Endothelial cell of umbilical vein (primary cell): ENCODE data around the gene TKT. TPM values are rescaled to one million over a fixed set of nuclear protein-coding genes. Genes with fewer than 3 reads are reported as not detected.

Source experiments
- BruUV-seq: library from RNA; stranded (reverse); fragments of 400-500 nt; replicated peaks from 2 replicates; lab custom pipeline; 2021; lab: Mats Ljungman, UMichigan
- CTCF ChIA-PET: fragments of 300-600, 350-600 bp; sonication (Branson Sonifier 250); formaldehyde crosslinking; loops from one replicate; lab custom pipeline; 2021; ENCODE audit warnings: antibody characterized with exemption, inconsistent platforms; lab: Charles Lee
- POLR2A ChIA-PET: fragments of 300-600, 350-600 bp; sonication (Branson Sonifier 250); formaldehyde crosslinking; loops from one replicate; lab custom pipeline; 2021; ENCODE audit warnings: antibody characterized with exemption, inconsistent platforms; lab: Charles Lee
- DNase-seq: peaks from one replicate; pipeline ENCODE4 v3.0.0-alpha.2; 2011; ENCODE audit warnings: low read depth, low spot score
- FAIRE-seq: peaks from 2 replicates; lab custom pipeline; 2011; peaks lifted over from hg19 to GRCh38; lab: Jason Lieb, UNC
- H2AFZ ChIP-seq: 2 replicates; pipeline ENCODE4 v1.6.0; 2012; ENCODE audit warnings: low read depth, low read length, control low read depth, inconsistent platforms
- H3K27ac ChIP-seq: 2 replicates; pipeline ENCODE4 v1.5.1; 2011; ENCODE audit warnings: low read depth, mild to moderate bottlenecking, control low read depth, low read length, moderate library complexity; ENCODE audit not compliant: insufficient read depth
- H3K27me3 ChIP-seq, 2 experiments: 2 replicates each; pipeline versions ENCODE4 v1.6.0 to v1.6.1; 2011; ENCODE audit warnings: low read length in 2 of 2, mixed read lengths in 1 of 2; ENCODE audit not compliant: control insufficient read depth in 2 of 2, insufficient read depth in 2 of 2
- H3K36me3 ChIP-seq, 2 experiments: 2 replicates in 1 of 2; 3 replicates in 1 of 2; pipeline ENCODE4 v1.5.1; 2011; ENCODE audit warnings: low read length in 2 of 2, mild to moderate bottlenecking in 1 of 2, moderate library complexity in 1 of 2; ENCODE audit not compliant: control insufficient read depth in 2 of 2, insufficient read depth in 2 of 2; ENCODE audit errors: extremely low read depth in 1 of 2
- H3K4me1 ChIP-seq: 3 replicates; pipeline ENCODE4 v1.5.1; 2011; ENCODE audit warnings: mild to moderate bottlenecking, low read length; ENCODE audit not compliant: control insufficient read depth, insufficient read depth; ENCODE audit errors: extremely low read depth
- H3K4me2 ChIP-seq: 2 replicates; pipeline ENCODE4 v1.6.1; 2011; ENCODE audit warnings: low read length, control low read depth, mixed read lengths; ENCODE audit not compliant: insufficient read depth
- H3K4me3 ChIP-seq, 3 experiments: fragments of 200-600 bp in 1 of 3; sonication (generic), shearing (Covaris generic) in 1 of 3; replicated peaks in 1 of 3; 2 replicates each; pipeline ENCODE4 v1.5.1; 2011 to 2016; ENCODE audit warnings: control low read depth in 3 of 3, low read length in 3 of 3, mild to moderate bottlenecking in 2 of 3, inconsistent platforms in 1 of 3, low read depth in 1 of 3, moderate library complexity in 1 of 3; ENCODE audit not compliant: insufficient read depth in 1 of 3
- H3K79me2 ChIP-seq: 2 replicates; pipeline ENCODE4 v1.6.0; 2012; ENCODE audit warnings: low read length, inconsistent platforms; ENCODE audit not compliant: control insufficient read depth, insufficient read depth
- H3K9ac ChIP-seq: replicated peaks from 2 replicates; pipeline ENCODE3; 2011; ENCODE audit warnings: low read length, control low read depth; ENCODE audit not compliant: insufficient read depth; ENCODE audit errors: extremely low read depth
- H3K9me1 ChIP-seq: replicated peaks from 3 replicates; pipeline ENCODE4 v1.6.0; 2011; ENCODE audit warnings: mild to moderate bottlenecking, low read length; ENCODE audit not compliant: control insufficient read depth, insufficient read depth; ENCODE audit errors: extremely low read depth
- H3K9me3 ChIP-seq: replicated peaks from 2 replicates; pipeline ENCODE4 v1.5.1; 2012; ENCODE audit warnings: low read length, inconsistent platforms; ENCODE audit not compliant: control insufficient read depth, insufficient read depth
- H4K20me1 ChIP-seq: replicated peaks from 2 replicates; pipeline ENCODE3; 2011; ENCODE audit warnings: mild to moderate bottlenecking, low read length; ENCODE audit not compliant: control insufficient read depth, insufficient read depth; ENCODE audit errors: extremely low read depth
- CTCF ChIP-seq, 2 donors: IDR thresholded peaks; 1 replicate in 1 of 2; 2 replicates in 1 of 2; pipeline ENCODE4 v1.5.1; 2011; ENCODE audit warnings: low read length in 2 of 2, mild to moderate bottlenecking in 2 of 2, moderate library complexity in 2 of 2, control low read depth in 1 of 2, inconsistent platforms in 1 of 2, low read depth in 1 of 2; ENCODE audit not compliant: insufficient read depth in 1 of 2; ENCODE audit errors: extremely low read depth in 1 of 2
- EZH2 ChIP-seq: IDR thresholded peaks from 2 replicates; pipeline ENCODE4 v1.6.1; 2012; ENCODE audit warnings: borderline replicate concordance, low read depth, mild to moderate bottlenecking, moderate library complexity, low read length, inconsistent platforms; ENCODE audit not compliant: severe bottlenecking
- FOS ChIP-seq: IDR thresholded peaks from 2 replicates; pipeline ENCODE4 v1.6.1; 2011; ENCODE audit warnings: mild to moderate bottlenecking, low read length, moderate library complexity, borderline replicate concordance; ENCODE audit not compliant: insufficient read depth
- GATA2 ChIP-seq: IDR thresholded peaks from 2 replicates; pipeline ENCODE4 v1.7.0; 2011; ENCODE audit warnings: low read depth, mild to moderate bottlenecking, moderate library complexity, mixed read lengths, low read length; ENCODE audit not compliant: insufficient read length, insufficient read depth
- JUN ChIP-seq: IDR thresholded peaks from 2 replicates; pipeline ENCODE4 v1.6.1; 2011; ENCODE audit warnings: borderline replicate concordance, low read depth; ENCODE audit not compliant: insufficient read length, insufficient read depth
- MAX ChIP-seq: IDR thresholded peaks from 2 replicates; pipeline ENCODE4 v1.6.1; 2011; ENCODE audit not compliant: insufficient read depth, insufficient read length
- MYC ChIP-seq: IDR thresholded peaks from one replicate; pipeline ENCODE4 v1.6.1; 2011; ENCODE audit warnings: mild to moderate bottlenecking, low read depth, low read length
- POLR2A ChIP-seq: IDR thresholded peaks from 2 replicates; pipeline ENCODE4 v1.6.1; 2012; ENCODE audit warnings: low read depth, mild to moderate bottlenecking, control low read depth, low read length
- POLR2AphosphoS5 ChIP-seq: IDR thresholded peaks from 2 replicates; pipeline ENCODE4 v1.6.1; 2012; ENCODE audit warnings: low read depth, mild to moderate bottlenecking, control low read depth, low read length, moderate library complexity; ENCODE audit not compliant: insufficient read depth
- dilution Hi-C: fragments of 300-500 bp; cut with MboI; formaldehyde crosslinking; loops from one replicate; pipeline ENCODE4 v1.15.0; 2019; ENCODE audit warnings: low sequenced_read_pairs; ENCODE audit not compliant: extremely low pct_ligation_motif_present
- intact Hi-C: fragments of 100-400 bp; cut with micrococcal nuclease; formaldehyde crosslinking; loops from one replicate; pipeline ENCODE4 v1.10.0; 2022
- polyA plus RNA-seq, 4 experiments: library from polyadenylated mRNA; depleted of rRNA in 3 of 4; stranded (reverse) in 3 of 4; unstranded in 1 of 4; fragments of >200 nt; gene quantifications; 2 replicates each; pipeline versions ENCODE4 v1.2.1 to v1.2.3, GENCODE V29; 2011 to 2012; ENCODE audit warnings: missing spikeins in 1 of 4
- total RNA-seq: library from RNA; stranded (reverse); gene quantifications from 2 replicates; pipeline ENCODE4 v1.2.3, GENCODE V29; 2021

Gene TKT
- total and polyA plus RNA-seq, 2 donors (not counting 3 experiments of a cell fraction or from before 2014, with no cell fraction given) = 287 to 586 TPM

GRCh38 chr3:53242155-53242554 is 13.7 kb downstream of the TKT start:
- Histone ChIP-seq H3K79me2 (peaks cover 75% of the 10 kb centered on the region), H3K36me3 (peaks cover 23 to 25% of the 10 kb centered on the region in 2 experiments), H3K9me3 (no peaks in the 10 kb centered on the region), H3K27me3 (no peaks in the 10 kb centered on the region), H3K9me1 (no peaks in the 10 kb centered on the region), H3K27ac (no peak overlapping the region), H3K4me1 (peaks cover 29% of the 10 kb centered on the region), H3K9ac (no peak overlapping the region), H2AFZ (no peak overlapping the region), H3K4me3 (no peak overlapping the region), H4K20me1 (peaks cover 2% of the 10 kb centered on the region), H3K4me2 (no peak overlapping the region)
- no peak for FAIRE-seq
- ChIA-PET CTCF (interaction anchor here (0.6 kb wide), 1 partner anchor 654 kb away, joined by 5 read pairs; no protein-coding TSS in a partner anchor), POLR2A (no interaction called here)
- dilution Hi-C loops = no loop called here
- no TSS peak for BruUV-seq
- DNase-seq = no peak
- TF ChIP-seq POLR2A = no peak
- TF ChIP-seq POLR2AphosphoS5 = no peak
- no peak for TF ChIP-seq MAX
- TF ChIP-seq FOS = no peak
- no peak for TF ChIP-seq EZH2
- no peak for TF ChIP-seq GATA2
- no peak for TF ChIP-seq JUN
- no peak for TF ChIP-seq MYC
- TF ChIP-seq CTCF (IDR thresholded peaks at IDR 0.05; ENCODE audit: extremely low read depth in 1 of 2, insufficient read depth in 1 of 2, low read depth in 1 of 2, low read length in 2 of 2) = no peak
- intact Hi-C loops = no loop called here
